ENCODE data around the gene GTPBP4. TPM values are rescaled to one million over a fixed set of nuclear protein-coding genes. Genes with fewer than 3 reads are reported as not detected.

Gene GTPBP4
- polyA plus RNA-seq, 1 donor (not counting 4 experiments of a cell fraction or from before 2014, with no cell fraction given), result 70.4 TPM

- TF ChIP-seq CTCF (optimal IDR thresholded peaks at IDR 0.05 in 1 of 3, IDR thresholded peaks at IDR 0.05 in 1 of 3, conservative IDR thresholded peaks at IDR 0.05 in 1 of 3; ENCODE audit: extremely low read depth in 1 of 3, insufficient read depth in 2 of 3, low read length in 3 of 3), result no peak
- TF ChIP-seq EZH2 (IDR thresholded peaks at IDR 0.05; ENCODE audit: low read length), result no peak
- no peak overlapping the region for H3K9ac ChIP-seq (ENCODE audit: control insufficient read depth, extremely low read depth, insufficient read depth, low read length)
- no peaks in the 10 kb centered on the region for H3K79me2 ChIP-seq (ENCODE audit: control insufficient read depth, insufficient read depth, low read length)
- H2AFZ ChIP-seq (ENCODE audit: control insufficient read depth, low read length), result no peak overlapping the region
- peaks cover 3% of the 10 kb centered on the region for H3K27me3 ChIP-seq (ENCODE audit: control insufficient read depth, extremely low read depth, insufficient read depth, low read length)
- H3K27ac ChIP-seq (ENCODE audit: control insufficient read depth, insufficient read depth, low read length), result no peak overlapping the region
- no peaks in the 10 kb centered on the region for H3K9me3 ChIP-seq (ENCODE audit: control insufficient read depth, low read depth, low read length)
- dilution Hi-C loops (cut with MboI; ENCODE audit: extremely low pct_ligation_motif_present, low sequenced_read_pairs), result no loop called here
- no peaks in the 10 kb centered on the region for H3K9me1 ChIP-seq (ENCODE audit: control insufficient read depth, extremely low read depth, insufficient read depth, low read length)
- no peak overlapping the region for H3K4me3 ChIP-seq (ENCODE audit: control insufficient read depth in 2 of 3, extremely low read depth in 1 of 3, insufficient read depth in 2 of 3, low read depth in 1 of 3, low read length in 3 of 3)
- H3K4me2 ChIP-seq (ENCODE audit: control insufficient read depth, extremely low read depth, insufficient read depth, low read depth, low read length), result no peak overlapping the region
- no peaks in the 10 kb centered on the region for H3K4me1 ChIP-seq (ENCODE audit: control insufficient read depth, extremely low read depth, insufficient read depth, low read length)
- FAIRE-seq (no peak), DNase-seq (ENCODE audit: low read depth, low spot score) (no peak)
- no peaks in the 10 kb centered on the region for H3K36me3 ChIP-seq (ENCODE audit: control insufficient read depth in 2 of 2, extremely low read depth in 1 of 2, insufficient read depth in 2 of 2, low read length in 2 of 2)
- no peaks in the 10 kb centered on the region for H4K20me1 ChIP-seq (ENCODE audit: control insufficient read depth, extremely low read depth, insufficient read depth, low read length)
These were observed 29.4 kb upstream of the GTPBP4 start for GRCh38 chr10:958856-959255.

GRCh38 chr10:962342-962741 is 25.9 kb upstream of the GTPBP4 start:
- no peak overlapping the region for H3K27ac ChIP-seq (ENCODE audit: control insufficient read depth, insufficient read depth, low read length)
- no peak for FAIRE-seq

More at GRCh38 chr10:962342-962741, 25.9 kb upstream of the GTPBP4 start:
- H3K36me3 ChIP-seq (ENCODE audit: control insufficient read depth in 2 of 2, extremely low read depth in 1 of 2, insufficient read depth in 2 of 2, low read length in 2 of 2), result no peaks in the 10 kb centered on the region
- H4K20me1 ChIP-seq (ENCODE audit: control insufficient read depth, extremely low read depth, insufficient read depth, low read length), result no peaks in the 10 kb centered on the region
- no peaks in the 10 kb centered on the region for H3K9me1 ChIP-seq (ENCODE audit: control insufficient read depth, extremely low read depth, insufficient read depth, low read length)
- no peaks in the 10 kb centered on the region for H3K9me3 ChIP-seq (ENCODE audit: control insufficient read depth, low read depth, low read length)
- peaks cover 3% of the 10 kb centered on the region for H3K27me3 ChIP-seq (ENCODE audit: control insufficient read depth, extremely low read depth, insufficient read depth, low read length)
- H2AFZ ChIP-seq (ENCODE audit: control insufficient read depth, low read length), result no peak overlapping the region
- no peaks in the 10 kb centered on the region for H3K79me2 ChIP-seq (ENCODE audit: control insufficient read depth, insufficient read depth, low read length)
- dilution Hi-C loops (cut with MboI; ENCODE audit: extremely low pct_ligation_motif_present, low sequenced_read_pairs), result no loop called here
- H3K9ac ChIP-seq (ENCODE audit: control insufficient read depth, extremely low read depth, insufficient read depth, low read length), result no peak overlapping the region
- no peak overlapping the region for H3K4me2 ChIP-seq (ENCODE audit: control insufficient read depth, extremely low read depth, insufficient read depth, low read depth, low read length)
- DNase-seq (ENCODE audit: low read depth, low spot score), result no peak
- TF ChIP-seq CTCF (optimal IDR thresholded peaks at IDR 0.05 in 1 of 3, IDR thresholded peaks at IDR 0.05 in 1 of 3, conservative IDR thresholded peaks at IDR 0.05 in 1 of 3; ENCODE audit: extremely low read depth in 1 of 3, insufficient read depth in 2 of 3, low read length in 3 of 3) (no peak), EZH2 (IDR thresholded peaks at IDR 0.05; ENCODE audit: low read length) (no peak)
- H3K4me1 ChIP-seq (ENCODE audit: control insufficient read depth, extremely low read depth, insufficient read depth, low read length), result no peaks in the 10 kb centered on the region
- no peak overlapping the region for H3K4me3 ChIP-seq (ENCODE audit: control insufficient read depth in 2 of 3, extremely low read depth in 1 of 3, insufficient read depth in 2 of 3, low read depth in 1 of 3, low read length in 3 of 3)
